Skeletal muscle tissue (tissue), 4 donors: ENCODE data around the gene CATSPERE. TPM values are rescaled to one million over a fixed set of nuclear protein-coding genes. Genes with fewer than 3 reads are reported as not detected.

Source experiments
- H3K27ac ChIP-seq: one replicate; pipeline ENCODE4 v1.7.0; 2013; ENCODE audit warnings: mild to moderate bottlenecking, low read depth, low read length, inconsistent platforms
- H3K27me3 ChIP-seq, 3 donors: one replicate each; pipeline ENCODE4 v1.7.0; 2013; ENCODE audit warnings: low read length in 3 of 3; ENCODE audit not compliant: control insufficient read depth in 3 of 3, insufficient read depth in 3 of 3
- H3K36me3 ChIP-seq, 3 donors: one replicate each; pipeline ENCODE4 v1.7.0; 2013; ENCODE audit warnings: low read length in 3 of 3; ENCODE audit not compliant: control insufficient read depth in 3 of 3, insufficient read depth in 3 of 3
- H3K4me1 ChIP-seq, 3 donors: one replicate each; pipeline ENCODE4 v1.7.0; 2013; ENCODE audit warnings: low read length in 3 of 3, mild to moderate bottlenecking in 3 of 3; ENCODE audit not compliant: control insufficient read depth in 3 of 3, insufficient read depth in 3 of 3
- H3K4me3 ChIP-seq, 3 donors: one replicate each; pipeline ENCODE4 v1.7.0; 2013; ENCODE audit warnings: low read length in 3 of 3
- H3K9ac ChIP-seq, 3 donors: one replicate each; pipeline ENCODE4 v1.7.0; 2013; ENCODE audit warnings: low read length in 3 of 3, mild to moderate bottlenecking in 3 of 3, moderate library complexity in 2 of 3, low read depth in 1 of 3
- H3K9me3 ChIP-seq, 3 donors: one replicate each; pipeline ENCODE4 v1.7.0; 2013; ENCODE audit warnings: low read length in 3 of 3; ENCODE audit not compliant: control insufficient read depth in 3 of 3
- total RNA-seq: library from RNA; depleted of rRNA; stranded (reverse); fragments of >200 nt; gene quantifications from one replicate; pipeline ENCODE4 v1.2.3, GENCODE V29; 2014
- donor health status: Osteomylitis.

Gene CATSPERE
- 3.1 TPM for total RNA-seq

GRCh38 chr1:244461245-244462071 lies at the start of gene CATSPERE:
Gene CATSPERE (plus strand): TSS chr1:244461273. CDS start chr1:244461430, 157 bp downstream.
- no peaks in the 10 kb centered on the region for H3K9me3 ChIP-seq
- H3K9ac ChIP-seq = peak within 1 kb of the TSS; percentile 90 to 93 (median 92)
- H3K27me3 ChIP-seq = no peaks in the 10 kb centered on the region
- H3K27ac ChIP-seq = peak within 1 kb of the TSS; percentile 82
- H3K36me3 ChIP-seq = no peaks in the 10 kb centered on the region
- peaks cover 3 to 7% (median 6%) of the 10 kb centered on the region in 3 donors for H3K4me1 ChIP-seq
- H3K4me3 ChIP-seq = peak within 1 kb of the TSS; percentile 67 to 85 (median 85)

- Histone ChIP-seq H3K4me1 (no peaks in the 10 kb centered on the region), H3K9me3 (no peaks in the 10 kb centered on the region), H3K27me3 (no peaks in the 10 kb centered on the region), H3K27ac (no peak overlapping the region), H3K4me3 (no peak overlapping the region), H3K9ac (no peak overlapping the region), H3K36me3 (peaks cover 24 to 73% (median 55%) of the 10 kb centered on the region in 3 donors)
These were observed 48.9 kb upstream of the CATSPERE start for GRCh38 chr1:244412176-244412575.

- Histone ChIP-seq H3K9ac (no peak overlapping the region), H3K4me1 (no peaks in the 10 kb centered on the region), H3K9me3 (no peaks in the 10 kb centered on the region), H3K36me3 (peaks cover 27 to 72% (median 57%) of the 10 kb centered on the region in 3 donors), H3K27me3 (no peaks in the 10 kb centered on the region), H3K4me3 (no peak overlapping the region), H3K27ac (no peak overlapping the region)
These were observed 47.3 kb upstream of the CATSPERE start for GRCh38 chr1:244413736-244414135.

- no peak overlapping the region for H3K27ac ChIP-seq
- no peaks in the 10 kb centered on the region for H3K9me3 ChIP-seq
- H3K4me3 ChIP-seq = no peak overlapping the region
- H3K4me1 ChIP-seq = no peaks in the 10 kb centered on the region
- peaks cover 27 to 70% (median 57%) of the 10 kb centered on the region in 3 donors for H3K36me3 ChIP-seq
- H3K27me3 ChIP-seq = no peaks in the 10 kb centered on the region
- no peak overlapping the region for H3K9ac ChIP-seq
These were observed 46.5 kb upstream of the CATSPERE start for GRCh38 chr1:244414543-244414942.

- Histone ChIP-seq H3K4me3 (no peak overlapping the region), H3K9ac (no peak overlapping the region), H3K27ac (no peak overlapping the region), H3K9me3 (no peaks in the 10 kb centered on the region), H3K36me3 (peaks cover 22 to 48% (median 32%) of the 10 kb centered on the region in 3 donors), H3K27me3 (no peaks in the 10 kb centered on the region), H3K4me1 (no peaks in the 10 kb centered on the region)
These were observed 42.0 kb upstream of the CATSPERE start for GRCh38 chr1:244419024-244419423.

GRCh38 chr1:244422174-244422573 lies 38.9 kb upstream of the CATSPERE start:
- peaks cover 0 to 3% (median 3%) of the 10 kb centered on the region in 3 donors for H3K4me1 ChIP-seq
- peaks cover 5 to 20% (median 8%) of the 10 kb centered on the region in 3 donors for H3K36me3 ChIP-seq
- no peak overlapping the region for H3K27ac ChIP-seq
- no peaks in the 10 kb centered on the region for H3K9me3 ChIP-seq
- no peak overlapping the region for H3K4me3 ChIP-seq
- no peaks in the 10 kb centered on the region for H3K27me3 ChIP-seq
- no peak overlapping the region for H3K9ac ChIP-seq

GRCh38 chr1:244424649-244425334 lies 36.3 kb upstream of the CATSPERE start:
- Histone ChIP-seq H3K27ac (no peak overlapping the region), H3K4me1 (peaks cover 0 to 3% (median 3%) of the 10 kb centered on the region in 3 donors), H3K4me3 (no peak overlapping the region), H3K9ac (no peak overlapping the region), H3K36me3 (peaks cover 0 to 13% (median 5%) of the 10 kb centered on the region in 3 donors), H3K27me3 (no peaks in the 10 kb centered on the region), H3K9me3 (no peaks in the 10 kb centered on the region)

- H3K9me3 ChIP-seq = no peaks in the 10 kb centered on the region
- no peak overlapping the region for H3K9ac ChIP-seq
- H3K4me3 ChIP-seq = no peak overlapping the region
- peaks cover 0 to 11% (median 3%) of the 10 kb centered on the region in 3 donors for H3K36me3 ChIP-seq
- peaks cover 0 to 3% (median 3%) of the 10 kb centered on the region in 3 donors for H3K4me1 ChIP-seq
- H3K27ac ChIP-seq = no peak overlapping the region
- H3K27me3 ChIP-seq = no peaks in the 10 kb centered on the region
These were observed 33.4 kb upstream of the CATSPERE start for GRCh38 chr1:244427647-244428046.

GRCh38 chr1:244429818-244430217 lies 31.3 kb upstream of the CATSPERE start:
- Histone ChIP-seq H3K4me3 (no peak overlapping the region), H3K4me1 (peaks cover 0 to 1% (median 1%) of the 10 kb centered on the region in 3 donors), H3K36me3 (peaks cover 0 to 9% (median 0%) of the 10 kb centered on the region in 3 donors), H3K27me3 (no peaks in the 10 kb centered on the region), H3K27ac (no peak overlapping the region), H3K9me3 (no peaks in the 10 kb centered on the region), H3K9ac (no peak overlapping the region)

GRCh38 chr1:244431166-244431565 lies 29.9 kb upstream of the CATSPERE start:
- no peaks in the 10 kb centered on the region for H3K27me3 ChIP-seq
- no peaks in the 10 kb centered on the region for H3K4me1 ChIP-seq
- H3K4me3 ChIP-seq = no peak overlapping the region
- H3K27ac ChIP-seq = no peak overlapping the region
- H3K9ac ChIP-seq = no peak overlapping the region
- H3K9me3 ChIP-seq = no peaks in the 10 kb centered on the region
- peaks cover 6 to 15% (median 9%) of the 10 kb centered on the region in 3 donors for H3K36me3 ChIP-seq
